Natural killer cell (primary cell): Measurements from ENCODE around the gene BROX. TPM values are rescaled to one million over a fixed set of nuclear protein-coding genes. Genes with fewer than 3 reads are reported as not detected.
"Not testable (repeated sequence)": the region's sequence is repeated elsewhere in the genome, so short reads cannot be mapped to it uniquely, and the experiment has no call there.

ENCODE experiments used
- ATAC-seq, 3 donors: fragments of 150-1000 bp in 2 of 3; fragments of 200-7000 bp in 1 of 3; cut with Tn5 transposase; 1 replicate in 1 of 3; 2 replicates in 2 of 3; pipeline ENCODE4 v1.10.0; 2021; ENCODE audit warnings: mild to moderate bottlenecking in 2 of 3, moderate library complexity in 2 of 3
- DNase-seq, 2 donors: peaks; one replicate each; pipeline versions ENCODE4 v3.0.0 to v3.0.0-alpha.2; 2013 to 2021; ENCODE audit warnings: mixed read lengths in 1 of 2
- H3K27ac ChIP-seq: one replicate; pipeline ENCODE4 v1.5.1; 2013; ENCODE audit warnings: mild to moderate bottlenecking, low read length
- H3K27me3 ChIP-seq: one replicate; pipeline ENCODE4 v1.6.1; 2013; ENCODE audit warnings: low read length; ENCODE audit not compliant: control insufficient read depth, insufficient read depth
- H3K36me3 ChIP-seq: one replicate; pipeline ENCODE4 v1.6.1; 2013; ENCODE audit warnings: low read length; ENCODE audit not compliant: control insufficient read depth, insufficient read depth
- H3K4me1 ChIP-seq: one replicate; pipeline ENCODE4 v1.6.1; 2013; ENCODE audit warnings: low read length; ENCODE audit not compliant: control insufficient read depth, insufficient read depth
- H3K4me3 ChIP-seq: one replicate; pipeline ENCODE4 v1.5.1; 2013; ENCODE audit warnings: low read length
- H3K9me3 ChIP-seq: one replicate; pipeline ENCODE4 v1.6.1; 2013; ENCODE audit warnings: low read length; ENCODE audit not compliant: control insufficient read depth, insufficient read depth
- H3K27ac Mint-ChIP-seq, 2 donors: one replicate each; pipeline ENCODE4 v1.8.0; 2022; ENCODE audit warnings: mild to moderate bottlenecking in 2 of 2, mixed read lengths in 2 of 2, moderate library complexity in 1 of 2
- H3K27me3 Mint-ChIP-seq, 2 donors: one replicate each; pipeline ENCODE4 v1.8.0; 2022; ENCODE audit warnings: low read depth in 2 of 2, mixed read lengths in 2 of 2
- H3K36me3 Mint-ChIP-seq: one replicate; pipeline ENCODE4 v1.8.0; 2022; ENCODE audit warnings: mixed read lengths
- H3K4me1 Mint-ChIP-seq, 2 donors: one replicate each; pipeline ENCODE4 v1.8.0; 2022; ENCODE audit warnings: mixed read lengths in 2 of 2
- H3K4me3 Mint-ChIP-seq: one replicate; pipeline ENCODE4 v1.8.0; 2022; ENCODE audit warnings: mild to moderate bottlenecking, moderate library complexity, mixed read lengths
- H3K9me3 Mint-ChIP-seq, 2 donors: one replicate each; pipeline ENCODE4 v1.8.0; 2022; ENCODE audit warnings: mixed read lengths in 2 of 2
- CTCF ChIP-seq: fragments of 200-600 bp; IDR thresholded peaks from one replicate; pipeline ENCODE4 v1.8.0; 2022; ENCODE audit warnings: antibody characterized with exemption
- WGBS: methylation state at CpG from one replicate; pipeline ENCODE4 v1.1.7; 2013; ENCODE audit warnings: missing lambda C conversion rate; ENCODE audit not compliant: insufficient coverage; 5-methylcytosine and 5-hydroxymethylcytosine counted together
- intact Hi-C: fragments of 100-400 bp; cut with micrococcal nuclease; formaldehyde crosslinking; loops from one replicate; pipeline ENCODE4 v1.14.2; 2022
- total RNA-seq, 4 donors: library from RNA; stranded (reverse); fragments of 120-200 nt in 1 of 4; gene quantifications; one replicate each; pipeline versions ENCODE4 v1.2.3 to v1.2.4, GENCODE V29; 2013 to 2022

BROX gene
- total RNA-seq = 10 to 100 TPM; 68.3 to 75.2 (median 74.5) TPM
- 74.1 TPM for total RNA-seq (2013)

- Mint-ChIP-seq H3K27me3 (no peaks in the 10 kb centered on the region), H3K9me3 (no peaks in the 10 kb centered on the region), H3K4me3 (peak within 1 kb of the TSS; percentile 99), H3K4me1 (peaks cover 54% of the 10 kb centered on the region in 2 donors), H3K27ac (peak within 1 kb of the TSS; percentile 99), H3K36me3 (peaks cover under 1% of the 10 kb centered on the region)
- intact Hi-C loops = loop anchor here (1.0 to 10.0 kb wide), 3 partner anchors 68 to 248 kb away; partner anchors contain the start of gene TAF1A
- ATAC-seq (peak; percentile 78 to 92 (median 83)), DNase-seq (peak; percentile 93 to 97)
- Histone ChIP-seq H3K9me3 (no peaks in the 10 kb centered on the region), H3K4me1 (peaks cover 10% of the 10 kb centered on the region), H3K36me3 (peaks cover 18% of the 10 kb centered on the region), H3K27ac (peak within 1 kb of the TSS; percentile 98), H3K4me3 (peak within 1 kb of the TSS; percentile 83), H3K27me3 (no peaks in the 10 kb centered on the region)
- under 1% methylated on average over 51 of the region's 62 CpGs for WGBS
- no peak for TF ChIP-seq CTCF
Observed at GRCh38 chr1:222712253-222713090, at the start of gene BROX, which contains the start of gene AIDA. TSS of gene BROX (plus strand) at chr1:222712564. CDS start at chr1:222715700, 3,136 bp downstream. TSS of gene AIDA (minus strand) at chr1:222712491. CDS start at chr1:222712317, 174 bp downstream.

- intact Hi-C loops = no loop called here
- WGBS = 93% methylated on average over 3 of the region's 4 CpGs
- Histone ChIP-seq H3K4me3 (no peak overlapping the region), H3K27ac (no peak overlapping the region), H3K4me1 (no peaks in the 10 kb centered on the region), H3K9me3 (no peaks in the 10 kb centered on the region), H3K36me3 (peaks cover 95% of the 10 kb centered on the region), H3K27me3 (no peaks in the 10 kb centered on the region)
- no peak for DNase-seq
- H3K27ac Mint-ChIP-seq = peak overlapping the region in 1 of 2 donors; percentile 46
- H3K27me3 Mint-ChIP-seq = no peaks in the 10 kb centered on the region
- H3K9me3 Mint-ChIP-seq = no peaks in the 10 kb centered on the region
- TF ChIP-seq CTCF = no peak
- peaks cover under 1 to 1% of the 10 kb centered on the region in 2 donors for H3K4me1 Mint-ChIP-seq
- no peak for ATAC-seq
- peaks cover 64% of the 10 kb centered on the region for H3K36me3 Mint-ChIP-seq
- H3K4me3 Mint-ChIP-seq = no peak overlapping the region
Observed at GRCh38 chr1:222663431-222663934, 48.9 kb upstream of the BROX start.

- no peak for DNase-seq
- intact Hi-C loops = no loop called here
- H3K9me3 Mint-ChIP-seq = no peaks in the 10 kb centered on the region
- no peak for TF ChIP-seq CTCF
- WGBS = 98% methylated on average over 6 of the region's 7 CpGs
- no peaks in the 10 kb centered on the region for H3K9me3 ChIP-seq
- no peaks in the 10 kb centered on the region for H3K27me3 Mint-ChIP-seq
- no peaks in the 10 kb centered on the region for H3K4me1 ChIP-seq
- H3K36me3 ChIP-seq = peaks cover 81% of the 10 kb centered on the region
- no peak for ATAC-seq
- peak overlapping the region in 1 of 2 donors; percentile 38 for H3K27ac Mint-ChIP-seq
- peaks cover 44% of the 10 kb centered on the region for H3K36me3 Mint-ChIP-seq
- H3K27ac ChIP-seq = no peak overlapping the region
- H3K4me3 ChIP-seq = no peak overlapping the region
- H3K4me3 Mint-ChIP-seq = no peak overlapping the region
- no peaks in the 10 kb centered on the region for H3K27me3 ChIP-seq
- no peaks in the 10 kb centered on the region for H3K4me1 Mint-ChIP-seq
Observed at GRCh38 chr1:222665964-222666363, 46.4 kb upstream of the BROX start.

- H3K27me3 Mint-ChIP-seq, intact Hi-C loops, H3K27ac Mint-ChIP-seq: not testable (repeated sequence)
Observed at GRCh38 chr1:222668184-222668583, 44.2 kb upstream of the BROX start.

GRCh38 chr1:222669107-222669506, 43.3 kb upstream of the BROX start:
- H3K36me3 ChIP-seq = peaks cover 69% of the 10 kb centered on the region
- H3K27me3 ChIP-seq, DNase-seq, H3K27ac ChIP-seq, H3K9me3 Mint-ChIP-seq, H3K4me3 Mint-ChIP-seq, H3K4me1 Mint-ChIP-seq, H3K27me3 Mint-ChIP-seq, H3K4me3 ChIP-seq, H3K27ac Mint-ChIP-seq, intact Hi-C loops, ATAC-seq, H3K9me3 ChIP-seq, H3K4me1 ChIP-seq: not testable (repeated sequence)
- peaks cover 31% of the 10 kb centered on the region for H3K36me3 Mint-ChIP-seq
- no CpG with 5 or more reads among the region's 2 CpGs for WGBS

More at GRCh38 chr1:222668184-222668583, 44.2 kb upstream of the BROX start:
- not testable (repeated sequence) for H3K4me3 ChIP-seq, DNase-seq, H3K27me3 ChIP-seq, H3K27ac ChIP-seq, H3K9me3 Mint-ChIP-seq, H3K4me3 Mint-ChIP-seq, ATAC-seq, H3K9me3 ChIP-seq, H3K4me1 ChIP-seq, H3K4me1 Mint-ChIP-seq
- H3K36me3 Mint-ChIP-seq = peaks cover 34% of the 10 kb centered on the region
- no CpG with 5 or more reads among the region's 4 CpGs for WGBS
- H3K36me3 ChIP-seq = peaks cover 77% of the 10 kb centered on the region
